Naive thymus-derived CD4-positive, alpha-beta T cell (primary cell): ENCODE data around the gene RNF17. TPM values are rescaled to one million over a fixed set of nuclear protein-coding genes. Genes with fewer than 3 reads are reported as not detected.
"Not testable (repeated sequence)": the region's sequence is repeated elsewhere in the genome, so short reads cannot be mapped to it uniquely, and the experiment has no call there.

Experiments
- ATAC-seq: fragments of 150-1000 bp; cut with Tn5 transposase; 2 replicates; pipeline ENCODE4 v1.10.0; 2021; ENCODE audit warnings: mild to moderate bottlenecking, moderate library complexity
- CTCF ChIA-PET: fragments of 350-600 bp; sonication (Branson Sonifier 250); formaldehyde crosslinking; loops from one replicate; lab custom pipeline; 2021; ENCODE audit warnings: antibody characterized with exemption; lab: Charles Lee
- POLR2A ChIA-PET: fragments of 350-600 bp; sonication (Branson Sonifier 250); formaldehyde crosslinking; loops from one replicate; lab custom pipeline; 2021; ENCODE audit warnings: antibody characterized with exemption, inconsistent platforms; lab: Charles Lee
- DNase-seq, 9 donors: peaks; one replicate each; pipeline versions ENCODE4 v3.0.0 to v3.0.0-alpha.2; 2020 to 2022; ENCODE audit warnings: mixed read lengths in 1 of 9
- H3K27ac ChIP-seq: one replicate; pipeline ENCODE4 v1.7.0; 2013; ENCODE audit warnings: mild to moderate bottlenecking, low read depth, low read length, moderate library complexity
- H3K27me3 ChIP-seq, 2 donors: one replicate each; pipeline ENCODE4 v1.7.0; 2013; ENCODE audit warnings: low read length in 2 of 2, mild to moderate bottlenecking in 2 of 2, moderate library complexity in 2 of 2; ENCODE audit not compliant: control insufficient read depth in 2 of 2, insufficient read depth in 2 of 2
- H3K36me3 ChIP-seq, 3 experiments: 1 replicate in 2 of 3; 2 replicates in 1 of 3; pipeline ENCODE4 v1.7.0; 2013; ENCODE audit warnings: low read length in 3 of 3, mild to moderate bottlenecking in 3 of 3, moderate library complexity in 1 of 3; ENCODE audit not compliant: insufficient read depth in 3 of 3, control insufficient read depth in 2 of 3
- H3K4me1 ChIP-seq, 2 donors: one replicate each; pipeline ENCODE4 v1.7.0; 2013; ENCODE audit warnings: low read length in 2 of 2, mild to moderate bottlenecking in 2 of 2, moderate library complexity in 1 of 2; ENCODE audit not compliant: control insufficient read depth in 2 of 2, insufficient read depth in 2 of 2
- H3K4me3 ChIP-seq: 2 replicates; pipeline ENCODE4 v1.7.0; 2013; ENCODE audit warnings: mild to moderate bottlenecking, low read length
- H3K9me3 ChIP-seq, 3 experiments: 1 replicate in 2 of 3; 2 replicates in 1 of 3; pipeline ENCODE4 v1.7.0; 2013; ENCODE audit warnings: low read length in 3 of 3; ENCODE audit not compliant: control insufficient read depth in 2 of 3
- H3K27ac Mint-ChIP-seq, 9 donors: one replicate each; pipeline ENCODE4 v1.8.0; 2020 to 2022; ENCODE audit warnings: mixed read lengths in 9 of 9, mild to moderate bottlenecking in 8 of 9, moderate library complexity in 5 of 9, inconsistent platforms in 2 of 9
- H3K27me3 Mint-ChIP-seq, 5 donors: one replicate each; pipeline ENCODE4 v1.8.0; 2021 to 2022; ENCODE audit warnings: mixed read lengths in 5 of 5, mild to moderate bottlenecking in 1 of 5
- H3K36me3 Mint-ChIP-seq, 5 donors: one replicate each; pipeline ENCODE4 v1.8.0; 2020 to 2022; ENCODE audit warnings: mixed read lengths in 5 of 5, mild to moderate bottlenecking in 3 of 5, inconsistent platforms in 1 of 5
- H3K4me1 Mint-ChIP-seq, 7 donors: one replicate each; pipeline ENCODE4 v1.8.0; 2020 to 2022; ENCODE audit warnings: mixed read lengths in 7 of 7, mild to moderate bottlenecking in 3 of 7, inconsistent platforms in 1 of 7
- H3K4me3 Mint-ChIP-seq, 10 donors: one replicate each; pipeline ENCODE4 v1.8.0; 2020 to 2022; ENCODE audit warnings: mild to moderate bottlenecking in 10 of 10, mixed read lengths in 10 of 10, moderate library complexity in 6 of 10, inconsistent platforms in 2 of 10
- H3K9me3 Mint-ChIP-seq, 11 donors: one replicate each; pipeline ENCODE4 v1.8.0; 2020 to 2022; ENCODE audit warnings: mixed read lengths in 11 of 11, mild to moderate bottlenecking in 4 of 11, inconsistent platforms in 1 of 11, moderate library complexity in 1 of 11
- intact Hi-C, 2 donors: fragments of 100-400 bp; cut with micrococcal nuclease; formaldehyde crosslinking; loops; one replicate each; pipeline ENCODE4 v1.15.1; 2023
- polyA plus RNA-seq, 2 donors: library from polyadenylated mRNA; unstranded; fragments of 300-500 nt; fragmentation: Illumina TruSeq; gene quantifications; one replicate each; pipeline ENCODE4 v1.2.3, GENCODE V29; 2021
- total RNA-seq, 6 experiments: library from RNA in 5 of 6; stranded (reverse) in 5 of 6; gene quantifications; 1 replicate in 5 of 6; 2 replicates in 1 of 6; pipeline ENCODE4 v1.2.3 and lab custom pipeline; 2021 to 2026

RNF17 gene
- total and polyA plus RNA-seq, 7 experiments from 2014 or later = 0.24 to 1.1 (median 0.53) TPM; not detected in 3

DNA sequence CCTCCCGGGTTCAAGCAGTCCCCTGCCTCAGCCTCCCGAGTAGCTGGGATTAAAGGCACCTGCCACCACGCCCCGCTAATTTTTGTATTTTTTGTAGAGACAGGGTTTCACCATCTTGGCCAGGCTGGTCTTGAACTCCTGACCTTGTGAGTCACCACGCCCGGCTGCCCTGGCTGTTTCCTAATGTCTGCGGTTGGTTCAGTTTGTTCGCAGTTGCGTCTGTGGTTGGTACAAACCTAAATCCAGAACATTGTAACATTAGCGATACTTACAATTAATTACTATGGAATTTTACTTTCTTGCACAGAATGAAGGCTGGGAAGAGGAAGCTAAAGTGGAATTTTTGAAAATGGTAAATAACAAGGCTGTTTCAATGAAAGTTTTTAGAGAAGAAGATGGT lies 38.1 kb downstream of the RNF17 start:
- Mint-ChIP-seq H3K9me3 (peaks cover 0 to 7% (median 2%) of the 10 kb centered on the region in 11 donors), H3K27ac (no peak overlapping the region), H3K4me1 (no peaks in the 10 kb centered on the region), H3K4me3 (no peak overlapping the region), H3K36me3 (no peaks in the 10 kb centered on the region), H3K27me3 (peaks cover 24 to 39% (median 27%) of the 10 kb centered on the region in 5 donors)
- Histone ChIP-seq H3K36me3 (no peaks in the 10 kb centered on the region), H3K9me3 (no peaks in the 10 kb centered on the region), H3K4me3 (no peak overlapping the region), H3K27ac (no peak overlapping the region), H3K4me1 (no peaks in the 10 kb centered on the region), H3K27me3 (no peaks in the 10 kb centered on the region)
- ChIA-PET POLR2A (no interaction called here), CTCF (no interaction called here)
- no peak for ATAC-seq
- no peak for DNase-seq
- intact Hi-C loops = no loop called here

DNA sequence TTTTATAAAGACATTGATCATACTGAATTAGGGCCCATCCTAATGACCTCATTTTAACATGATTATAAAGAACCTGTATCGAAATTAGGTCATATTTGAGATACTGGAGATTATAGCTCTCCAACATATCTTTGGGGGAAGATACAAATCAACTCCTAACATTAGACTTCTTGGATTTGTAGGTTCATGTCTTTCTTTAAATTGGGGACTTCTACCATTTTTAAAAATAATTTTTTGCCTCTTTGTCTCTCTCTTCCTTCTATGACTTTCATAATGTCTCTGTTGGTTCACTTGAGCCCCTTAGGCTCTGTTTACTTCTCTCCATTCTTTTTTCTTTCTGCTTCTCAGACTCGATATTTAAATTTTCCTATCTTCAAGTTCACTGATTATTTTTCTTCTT lies 57.2 kb downstream of the RNF17 start:
- no peaks in the 10 kb centered on the region for H3K4me1 ChIP-seq
- H3K9me3 Mint-ChIP-seq = peaks cover 0 to 21% (median 7%) of the 10 kb centered on the region in 11 donors
- ChIA-PET CTCF (no interaction called here), POLR2A (no interaction called here)
- H3K27ac Mint-ChIP-seq = no peak overlapping the region
- no peaks in the 10 kb centered on the region for H3K36me3 ChIP-seq
- H3K27ac ChIP-seq = no peak overlapping the region
- ATAC-seq (no peak), DNase-seq (no peak)
- H3K9me3 ChIP-seq = no peaks in the 10 kb centered on the region
- H3K27me3 Mint-ChIP-seq = peaks cover 25 to 39% (median 28%) of the 10 kb centered on the region in 5 donors
- H3K4me3 Mint-ChIP-seq = no peak overlapping the region
- H3K27me3 ChIP-seq = peaks cover 0 to 2% of the 10 kb centered on the region in 2 donors
- intact Hi-C loops = no loop called here
- no peak overlapping the region for H3K4me3 ChIP-seq
- H3K36me3 Mint-ChIP-seq = peaks cover 0 to 11% (median 0%) of the 10 kb centered on the region in 5 donors
- no peaks in the 10 kb centered on the region for H3K4me1 Mint-ChIP-seq

DNA sequence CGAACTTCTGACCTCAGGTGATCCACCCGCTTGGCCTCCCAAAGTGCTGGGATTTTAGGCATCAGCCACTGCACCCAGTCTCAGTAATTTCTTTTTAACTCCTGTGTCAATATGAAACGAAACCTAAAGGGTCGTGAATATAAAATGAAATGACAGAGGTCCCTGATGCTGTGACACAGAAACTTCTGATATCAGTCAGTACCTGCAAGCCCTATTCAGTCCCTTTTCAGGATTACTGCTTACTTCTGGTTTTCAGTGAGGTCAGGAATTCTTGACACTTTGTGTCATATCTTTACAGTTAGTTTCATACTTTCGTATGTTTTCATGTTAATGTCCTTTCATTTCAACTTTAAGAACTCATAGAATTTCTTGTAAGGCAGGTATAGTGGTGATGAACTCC lies 58.7 kb downstream of the RNF17 start:
- peaks cover 0 to 3% of the 10 kb centered on the region in 2 donors for H3K27me3 ChIP-seq
- ChIA-PET POLR2A (no interaction called here), CTCF (no interaction called here)
- no peaks in the 10 kb centered on the region for H3K4me1 Mint-ChIP-seq
- H3K9me3 ChIP-seq = no peaks in the 10 kb centered on the region
- no peaks in the 10 kb centered on the region for H3K4me1 ChIP-seq
- no peak overlapping the region for H3K27ac Mint-ChIP-seq
- H3K4me3 Mint-ChIP-seq = no peak overlapping the region
- no peak for DNase-seq
- H3K36me3 ChIP-seq = no peaks in the 10 kb centered on the region
- H3K27ac ChIP-seq = no peak overlapping the region
- intact Hi-C loops = no loop called here
- H3K4me3 ChIP-seq = no peak overlapping the region
- H3K36me3 Mint-ChIP-seq = peaks cover 0 to 11% (median 0%) of the 10 kb centered on the region in 5 donors
- peaks cover 18 to 37% (median 27%) of the 10 kb centered on the region in 5 donors for H3K27me3 Mint-ChIP-seq
- no peak for ATAC-seq
- H3K9me3 Mint-ChIP-seq = peaks cover 0 to 21% (median 7%) of the 10 kb centered on the region in 11 donors

DNA sequence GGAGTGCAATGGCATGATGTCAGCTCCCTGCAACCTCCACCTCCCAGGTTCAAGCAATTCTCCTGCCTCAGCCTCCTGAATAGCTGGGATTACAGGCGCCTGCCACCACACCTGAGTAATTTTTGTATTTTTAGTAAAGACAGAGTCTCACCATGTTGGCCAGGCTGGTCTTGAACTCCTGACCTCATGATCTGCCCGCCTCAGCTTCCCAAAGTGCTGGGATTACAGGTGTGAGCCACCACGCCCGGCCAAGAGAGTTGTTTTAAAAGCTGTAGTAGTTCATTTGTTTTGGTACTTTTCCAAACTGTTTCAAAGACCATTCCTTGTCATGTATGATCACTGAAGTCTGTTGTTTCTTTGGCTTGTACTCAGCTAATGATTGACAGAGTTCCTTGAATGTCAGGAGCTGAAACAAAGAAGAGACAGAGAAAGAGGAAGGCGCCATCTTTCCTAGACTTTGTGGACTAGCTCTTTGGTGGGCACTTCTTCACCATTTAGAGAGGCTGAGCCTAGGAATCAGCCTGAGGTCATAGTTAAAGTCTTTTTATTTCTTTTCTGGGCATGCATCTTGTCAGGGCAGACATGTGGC lies 59.2 kb downstream of the RNF17 start:
- H3K27me3 ChIP-seq, H3K36me3 ChIP-seq, intact Hi-C loops, H3K27ac Mint-ChIP-seq, H3K4me3 Mint-ChIP-seq, POLR2A ChIA-PET, H3K4me1 Mint-ChIP-seq, H3K4me3 ChIP-seq, ATAC-seq, DNase-seq, H3K4me1 ChIP-seq, CTCF ChIA-PET, H3K9me3 ChIP-seq, H3K27ac ChIP-seq: not testable (repeated sequence)
- Mint-ChIP-seq H3K9me3 (peaks cover 0 to 21% (median 7%) of the 10 kb centered on the region in 11 donors), H3K36me3 (peaks cover 0 to 11% (median 0%) of the 10 kb centered on the region in 5 donors), H3K27me3 (peaks cover 18 to 37% (median 27%) of the 10 kb centered on the region in 5 donors)

DNA sequence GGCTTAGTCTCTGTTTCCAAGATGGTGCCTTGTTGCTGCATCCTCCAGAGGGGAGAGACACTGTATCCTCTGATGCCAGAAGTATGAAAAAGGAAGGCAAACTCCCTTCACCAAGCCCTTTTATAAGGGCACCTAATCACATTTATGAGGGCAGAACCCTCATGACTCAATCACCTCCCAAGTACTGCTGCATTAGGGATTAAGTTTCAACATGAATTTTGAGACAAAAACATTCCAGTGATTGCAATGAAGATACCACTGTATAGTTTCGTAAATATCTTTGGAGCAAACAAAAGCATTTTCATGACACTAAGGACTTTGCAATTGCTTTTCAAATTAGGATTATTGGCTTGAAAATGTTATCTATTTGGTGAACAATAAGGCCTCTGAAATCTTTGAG lies 63.8 kb downstream of the RNF17 start:
- H3K4me3 Mint-ChIP-seq = no peak overlapping the region
- no peaks in the 10 kb centered on the region for H3K4me1 Mint-ChIP-seq
- H3K9me3 Mint-ChIP-seq = no peaks in the 10 kb centered on the region
- ATAC-seq (no peak), DNase-seq (no peak)
- H3K27ac ChIP-seq = no peak overlapping the region
- H3K4me1 ChIP-seq = no peaks in the 10 kb centered on the region
- H3K36me3 Mint-ChIP-seq = no peaks in the 10 kb centered on the region
- H3K4me3 ChIP-seq = no peak overlapping the region
- POLR2A ChIA-PET = no interaction called here
- no peak overlapping the region for H3K27ac Mint-ChIP-seq
- peaks cover 0 to 3% of the 10 kb centered on the region in 2 donors for H3K27me3 ChIP-seq
- H3K9me3 ChIP-seq = no peaks in the 10 kb centered on the region
- H3K27me3 Mint-ChIP-seq = peaks cover 9 to 22% (median 21%) of the 10 kb centered on the region in 5 donors
- CTCF ChIA-PET = no interaction called here
- intact Hi-C loops = no loop called here
- no peaks in the 10 kb centered on the region for H3K36me3 ChIP-seq

DNA sequence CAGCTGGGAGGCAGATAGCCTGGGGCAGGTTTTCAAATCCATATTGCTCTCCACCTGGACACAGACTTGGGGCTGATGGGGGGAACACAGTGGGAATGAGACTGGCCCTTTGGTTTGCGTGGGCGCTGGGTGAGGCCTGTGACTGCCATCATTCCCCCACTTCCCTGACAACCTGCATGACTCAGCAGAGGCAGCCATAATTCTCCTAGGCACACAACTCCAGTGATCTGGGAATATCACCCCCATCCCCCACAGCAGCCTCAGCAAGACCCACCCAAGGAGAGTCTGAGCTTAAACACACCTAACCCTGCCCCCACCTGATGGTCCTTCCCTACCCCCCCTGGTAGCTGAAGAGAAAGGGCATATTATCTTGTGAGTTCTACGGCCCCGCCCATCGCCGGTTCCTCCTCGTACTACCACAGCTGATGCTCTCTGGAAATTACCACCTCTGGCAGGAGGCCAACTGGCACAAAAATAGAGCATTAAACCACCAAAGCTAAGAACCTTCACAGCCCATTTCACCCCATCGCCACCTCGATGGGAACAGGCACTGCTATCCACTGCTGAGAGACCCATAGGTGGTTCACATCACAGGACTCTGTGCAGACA lies 71.0 kb downstream of the RNF17 start:
- H3K9me3 ChIP-seq = no peaks in the 10 kb centered on the region
- DNase-seq (no peak), ATAC-seq (no peak)
- Mint-ChIP-seq H3K27me3 (peaks cover 9 to 57% (median 20%) of the 10 kb centered on the region in 5 donors), H3K36me3 (no peaks in the 10 kb centered on the region), H3K4me3 (no peak overlapping the region), H3K27ac (no peak overlapping the region), H3K4me1 (peaks cover 0 to 3% (median 0%) of the 10 kb centered on the region in 7 donors), H3K9me3 (no peaks in the 10 kb centered on the region)
- no peak overlapping the region for H3K4me3 ChIP-seq
- no peaks in the 10 kb centered on the region for H3K36me3 ChIP-seq
- CTCF ChIA-PET = no interaction called here
- intact Hi-C loops = no loop called here
- no peaks in the 10 kb centered on the region for H3K27me3 ChIP-seq
- no peak overlapping the region for H3K27ac ChIP-seq
- H3K4me1 ChIP-seq = no peaks in the 10 kb centered on the region
- POLR2A ChIA-PET = no interaction called here

DNA sequence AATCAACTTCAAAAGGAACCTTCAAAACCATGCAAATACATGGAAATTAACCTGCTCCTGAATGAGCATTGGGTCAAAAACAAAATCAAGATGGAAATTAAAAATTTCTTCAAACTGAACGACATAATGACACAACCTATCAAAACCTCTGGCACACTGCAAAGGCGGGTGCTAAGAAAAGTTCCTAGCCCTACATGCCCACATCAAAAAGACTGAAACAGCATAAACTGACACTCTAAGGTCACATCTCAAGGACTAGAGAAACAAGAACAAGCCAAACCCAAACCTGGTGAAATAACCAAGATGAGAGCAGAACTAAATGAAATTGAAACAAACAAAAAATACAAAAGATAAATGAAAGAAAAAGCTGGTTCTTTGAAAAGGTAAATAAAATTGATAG lies 73.6 kb downstream of the RNF17 start:
- H3K4me1 ChIP-seq, H3K36me3 ChIP-seq, intact Hi-C loops, H3K4me1 Mint-ChIP-seq, POLR2A ChIA-PET, DNase-seq, ATAC-seq, H3K4me3 ChIP-seq, H3K9me3 Mint-ChIP-seq, H3K27me3 ChIP-seq, H3K27ac Mint-ChIP-seq, H3K9me3 ChIP-seq, H3K4me3 Mint-ChIP-seq, H3K27ac ChIP-seq, CTCF ChIA-PET, H3K36me3 Mint-ChIP-seq: not testable (repeated sequence)
- peaks cover 12 to 59% (median 20%) of the 10 kb centered on the region in 5 donors for H3K27me3 Mint-ChIP-seq
